ENCODE results near the gene KMT2E.

DNA sequence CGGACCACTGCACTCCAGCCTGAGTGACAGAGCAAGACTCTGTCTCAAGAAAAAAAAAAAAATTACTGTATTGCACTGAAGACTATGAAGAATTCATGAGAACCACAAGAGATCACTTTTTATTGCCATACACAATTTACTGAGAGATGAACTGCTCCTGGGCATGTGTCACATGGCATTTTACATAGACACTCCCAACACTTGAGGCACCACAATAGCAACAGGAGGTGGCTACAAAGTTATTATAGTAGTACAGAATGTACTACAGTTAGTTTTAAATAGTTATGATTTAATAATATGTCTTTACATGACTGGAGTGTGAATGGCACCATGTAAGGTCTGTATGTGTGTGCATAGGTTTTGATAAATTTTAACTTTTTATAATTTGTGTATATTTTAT, 70.6 kb downstream of the KMT2E start:
- TF ChIP-seq CTCF (conservative IDR thresholded peaks at IDR 0.05): no peak
- TF ChIP-seq EZH2 (IDR thresholded peaks at IDR 0.05; ENCODE audit: low read depth): no peak

Measured in PC-9 (cell line).